K562 (cell line): Measurements from ENCODE around the gene SPRED2. TPM values are rescaled to one million over a fixed set of nuclear protein-coding genes. Genes with fewer than 3 reads are reported as not detected.

Source experiments
- ATF1 ChIP-seq, 2 experiments: fragments of 450-650 bp in 1 of 2; IDR thresholded peaks; 2 replicates each; pipeline ENCODE4 v1.6.1; 2016; ENCODE audit warnings: missing compliant biosample characterization in 1 of 2, missing genetic modification characterization in 1 of 2
- HSF4 ChIP-seq: fragments of 250-450 bp; sonication (Bioruptor Pico); IDR thresholded peaks from 2 replicates; pipeline ENCODE4 v2.1.2; 2022; ENCODE audit warnings: mild to moderate bottlenecking, moderate library complexity, borderline replicate concordance
- IFI16 ChIP-seq: fragments of 250-450 bp; sonication (Bioruptor Pico); IDR thresholded peaks from 2 replicates; pipeline ENCODE4 v2.1.2; 2022; ENCODE audit warnings: mild to moderate bottlenecking, inconsistent platforms
- NCOA6 ChIP-seq: fragments of 450-650 bp; IDR thresholded peaks from 2 replicates; pipeline ENCODE4 v1.6.1; 2017; ENCODE audit warnings: mild to moderate bottlenecking
- NR3C1 ChIP-seq: sonication (generic); formaldehyde crosslinking; IDR thresholded peaks from 2 replicates; pipeline ENCODE4 v1.8.1; 2022; ENCODE audit warnings: missing genetic modification reagents
- RAD51 ChIP-seq: fragments of 450-650 bp; IDR thresholded peaks from 2 replicates; pipeline ENCODE4 v1.7.1; 2016; ENCODE audit warnings: low read depth, mild to moderate bottlenecking, borderline replicate concordance
- RBM25 ChIP-seq: fragments of 200-400 bp; formaldehyde crosslinking; IDR thresholded peaks from 2 replicates; pipeline ENCODE4 v1.6.1; 2018; ENCODE audit warnings: low read length, low read depth, moderate library complexity; ENCODE audit not compliant: severe bottlenecking
- RCOR1 ChIP-seq, 2 experiments: IDR thresholded peaks; 2 replicates each; pipeline ENCODE4 v1.6.1; 2012; ENCODE audit warnings: low read depth in 2 of 2, low read length in 2 of 2, borderline replicate concordance in 1 of 2, improper control_type of control experiment in 1 of 2
- SMAD3 ChIP-seq: fragments of 450-650 bp; formaldehyde crosslinking; conservative IDR thresholded peaks from 2 replicates; pipeline ENCODE4 v1.4.0; 2020; ENCODE audit warnings: mild to moderate bottlenecking
- TARDBP ChIP-seq: fragments of 450-650 bp; IDR thresholded peaks from 2 replicates; pipeline ENCODE4 v1.6.1; 2016
- THRA ChIP-seq: fragments of 450-650 bp; IDR thresholded peaks from 2 replicates; pipeline ENCODE4 v1.6.1; 2017; ENCODE audit warnings: mild to moderate bottlenecking, moderate library complexity
- THRB ChIP-seq: fragments of 450-650 bp; formaldehyde crosslinking; conservative IDR thresholded peaks from 2 replicates; pipeline ENCODE4 v1.4.0; 2022; ENCODE audit warnings: mild to moderate bottlenecking, missing genetic modification characterization
- YY1 ChIP-seq, 3 experiments: IDR thresholded peaks; 2 replicates each; pipeline ENCODE4 v1.6.1; 2011; ENCODE audit warnings: low read length in 2 of 3, mild to moderate bottlenecking in 2 of 3, moderate library complexity in 2 of 3, borderline replicate concordance in 1 of 3, control low read depth in 1 of 3, low read depth in 1 of 3; ENCODE audit not compliant: insufficient read depth in 3 of 3, insufficient replicate concordance in 2 of 3, control insufficient read depth in 1 of 3, insufficient read length in 1 of 3; ENCODE audit errors: extremely low read depth in 1 of 3
- ZBTB33 ChIP-seq: sonication (generic); formaldehyde crosslinking; IDR thresholded peaks from 2 replicates; pipeline ENCODE4 v1.8.1; 2023; ENCODE audit warnings: mild to moderate bottlenecking, missing genetic modification reagents
- ZNF133 ChIP-seq: fragments of 250-450 bp; sonication (Bioruptor Pico); IDR thresholded peaks from 2 replicates; pipeline ENCODE4 v1.4.0; 2020; ENCODE audit warnings: mild to moderate bottlenecking
- ZNF274 ChIP-seq: IDR thresholded peaks from 2 replicates; pipeline ENCODE4 v1.6.1; 2011; ENCODE audit warnings: low read depth, mild to moderate bottlenecking, low read length, moderate library complexity, borderline replicate concordance
- ZNF436 ChIP-seq: fragments of 250-450, 450-650 bp; sonication (Bioruptor Pico); formaldehyde crosslinking; IDR thresholded peaks from 2 replicates; pipeline ENCODE4 v1.7.0; 2020; ENCODE audit warnings: mild to moderate bottlenecking
- ZNF551 ChIP-seq: fragments of 250-450 bp; sonication (Bioruptor Pico); IDR thresholded peaks from 2 replicates; pipeline ENCODE4 v1.5.0; 2021; ENCODE audit warnings: mild to moderate bottlenecking, moderate library complexity
- polyA plus RNA-seq, 8 experiments: library from polyadenylated mRNA; depleted of rRNA in 4 of 8; stranded (reverse) in 5 of 8; unstranded in 3 of 8; fragments of >200 nt; fragmentation: Nextera tagmentation in 2 of 8; fragmentation: Illumina TruSeq in 1 of 8; extraction: Ambion mirVana in 2 of 8; extraction: Trizol in 1 of 8; gene quantifications; 2 replicates each; pipeline versions ENCODE4 v1.2.1 to v1.2.3, GENCODE V29; 2011 to 2014; ENCODE audit warnings: inconsistent platforms in 1 of 8, missing spikeins in 1 of 8
- total RNA-seq, 7 experiments: library from RNA; depleted of rRNA in 6 of 7; stranded (reverse); fragments of >200 nt in 6 of 7; fragmentation: Illumina TruSeq in 2 of 7; extraction: Trizol in 2 of 7; gene quantifications; 2 replicates each; pipeline versions ENCODE4 v1.2.1 to v1.2.3, GENCODE V29; 2011 to 2021; ENCODE audit warnings: low replicate concordance in 1 of 7
- TF ChIP-seq, protein P1 (sequence below): IDR thresholded peaks from 3 replicates; pipeline ENCODE4 v1.6.1; 2011; ENCODE audit warnings: borderline replicate concordance, mild to moderate bottlenecking, moderate library complexity; ENCODE audit not compliant: insufficient read length; ENCODE audit errors: extremely low read depth

The SPRED2 gene
- total and polyA plus RNA-seq, 9 of the 15 experiments (the other 6 are each of a cell fraction or from before 2014, with no cell fraction given): 4.6 to 50.8 (median 14.1) TPM

GRCh38 chr2:65430603-65431420, 1.6 kb downstream of the SPRED2 start (continued):
- TF ChIP-seq THRA (no peak), HSF4 (no peak), RBM25 (no peak), ZNF274 (no peak), SMAD3 (CRISPR knock-in tag) (no peak), THRB (no peak), RAD51 (peak; percentile 47; the same call in 1 of the 2 replicates), NR3C1 (no peak), TARDBP (no peak), ZBTB33 (CRISPR knock-in tag) (no peak), ZNF436 (CRISPR knock-in tag) (no peak), ZNF551 (CRISPR knock-in tag) (no peak), RCOR1 (IDR thresholded peaks at IDR 0.05; ENCODE audit: borderline replicate concordance in 1 of 2, low read depth in 2 of 2, low read length in 2 of 2) (no peak), IFI16 (CRISPR knock-in tag) (no peak), ZNF133 (CRISPR knock-in tag) (no peak), YY1 (IDR thresholded peaks at IDR 0.05; ENCODE audit: borderline replicate concordance in 1 of 3, control insufficient read depth in 1 of 3, extremely low read depth in 1 of 3, insufficient read depth in 3 of 3, insufficient read length in 1 of 3, insufficient replicate concordance in 2 of 3, low read depth in 1 of 3, low read length in 2 of 3) (no peak), ATF1 (CRISPR knock-in tag; IDR thresholded peaks at IDR 0.05) (no peak), ATF1 (tag; IDR thresholded peaks at IDR 0.05) (peak; percentile 55), NCOA6 (no peak)
- TF ChIP-seq, protein P1, sequence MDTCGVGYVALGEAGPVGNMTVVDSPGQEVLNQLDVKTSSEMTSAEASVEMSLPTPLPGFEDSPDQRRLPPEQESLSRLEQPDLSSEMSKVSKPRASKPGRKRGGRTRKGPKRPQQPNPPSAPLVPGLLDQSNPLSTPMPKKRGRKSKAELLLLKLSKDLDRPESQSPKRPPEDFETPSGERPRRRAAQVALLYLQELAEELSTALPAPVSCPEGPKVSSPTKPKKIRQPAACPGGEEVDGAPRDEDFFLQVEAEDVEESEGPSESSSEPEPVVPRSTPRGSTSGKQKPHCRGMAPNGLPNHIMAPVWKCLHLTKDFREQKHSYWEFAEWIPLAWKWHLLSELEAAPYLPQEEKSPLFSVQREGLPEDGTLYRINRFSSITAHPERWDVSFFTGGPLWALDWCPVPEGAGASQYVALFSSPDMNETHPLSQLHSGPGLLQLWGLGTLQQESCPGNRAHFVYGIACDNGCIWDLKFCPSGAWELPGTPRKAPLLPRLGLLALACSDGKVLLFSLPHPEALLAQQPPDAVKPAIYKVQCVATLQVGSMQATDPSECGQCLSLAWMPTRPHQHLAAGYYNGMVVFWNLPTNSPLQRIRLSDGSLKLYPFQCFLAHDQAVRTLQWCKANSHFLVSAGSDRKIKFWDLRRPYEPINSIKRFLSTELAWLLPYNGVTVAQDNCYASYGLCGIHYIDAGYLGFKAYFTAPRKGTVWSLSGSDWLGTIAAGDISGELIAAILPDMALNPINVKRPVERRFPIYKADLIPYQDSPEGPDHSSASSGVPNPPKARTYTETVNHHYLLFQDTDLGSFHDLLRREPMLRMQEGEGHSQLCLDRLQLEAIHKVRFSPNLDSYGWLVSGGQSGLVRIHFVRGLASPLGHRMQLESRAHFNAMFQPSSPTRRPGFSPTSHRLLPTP: no peak
